Measurements from ENCODE around the gene CDNF.
"Not testable (repeated sequence)": the region's sequence is repeated elsewhere in the genome, so short reads cannot be mapped to it uniquely, and the experiment has no call there.

Gene CDNF

GRCh38 chr10:14837757-14838581 lies at the start of gene CDNF, which contains the start of the genes HSPA14 and MSANTD7:
CDNF (minus strand) TSS chr10:14838037; CDS start chr10:14837946, 91 bp downstream.
HSPA14 (plus strand) TSS chr10:14838306; CDS start chr10:14838403, 97 bp downstream.
MSANTD7 (plus strand) TSS chr10:14838306; CDS start chr10:14842285, 3,979 bp downstream.
- DNase-seq (ENCODE audit: low read depth in 2 of 2), result peak; percentile 98 to 99

DNA sequence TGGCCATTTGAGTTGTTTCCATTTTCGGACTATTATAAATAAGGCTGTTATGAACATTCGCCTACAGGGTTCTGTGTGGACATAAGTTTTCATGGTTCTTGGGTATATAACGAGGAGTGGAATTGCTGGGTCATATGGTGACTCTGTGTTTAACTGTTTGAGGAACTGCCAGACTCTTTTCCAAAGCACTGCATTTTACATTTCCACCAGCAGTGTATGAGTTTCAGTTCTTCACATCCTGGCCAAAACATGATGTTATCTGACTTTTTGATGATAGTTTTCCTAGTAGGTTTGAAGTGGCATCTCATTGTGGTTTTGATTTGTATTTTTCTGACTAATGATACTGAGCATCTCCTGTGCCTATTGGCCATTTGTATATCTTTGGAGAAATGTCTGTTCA lies 46.2 kb upstream of the CDNF start:
- no peak for DNase-seq (ENCODE audit: low read depth in 2 of 2)

GRCh38 chr10:14880229-14880628 lies 42.4 kb upstream of the CDNF start:
- DNase-seq (ENCODE audit: low read depth in 2 of 2), result no peak

GRCh38 chr10:14879928-14880193 lies 42.0 kb upstream of the CDNF start:
- DNase-seq (ENCODE audit: low read depth in 2 of 2), result no peak

GRCh38 chr10:14879124-14879927 lies 41.5 kb upstream of the CDNF start:
- peak; percentile 30 to 35 for DNase-seq (ENCODE audit: low read depth in 2 of 2)

DNA sequence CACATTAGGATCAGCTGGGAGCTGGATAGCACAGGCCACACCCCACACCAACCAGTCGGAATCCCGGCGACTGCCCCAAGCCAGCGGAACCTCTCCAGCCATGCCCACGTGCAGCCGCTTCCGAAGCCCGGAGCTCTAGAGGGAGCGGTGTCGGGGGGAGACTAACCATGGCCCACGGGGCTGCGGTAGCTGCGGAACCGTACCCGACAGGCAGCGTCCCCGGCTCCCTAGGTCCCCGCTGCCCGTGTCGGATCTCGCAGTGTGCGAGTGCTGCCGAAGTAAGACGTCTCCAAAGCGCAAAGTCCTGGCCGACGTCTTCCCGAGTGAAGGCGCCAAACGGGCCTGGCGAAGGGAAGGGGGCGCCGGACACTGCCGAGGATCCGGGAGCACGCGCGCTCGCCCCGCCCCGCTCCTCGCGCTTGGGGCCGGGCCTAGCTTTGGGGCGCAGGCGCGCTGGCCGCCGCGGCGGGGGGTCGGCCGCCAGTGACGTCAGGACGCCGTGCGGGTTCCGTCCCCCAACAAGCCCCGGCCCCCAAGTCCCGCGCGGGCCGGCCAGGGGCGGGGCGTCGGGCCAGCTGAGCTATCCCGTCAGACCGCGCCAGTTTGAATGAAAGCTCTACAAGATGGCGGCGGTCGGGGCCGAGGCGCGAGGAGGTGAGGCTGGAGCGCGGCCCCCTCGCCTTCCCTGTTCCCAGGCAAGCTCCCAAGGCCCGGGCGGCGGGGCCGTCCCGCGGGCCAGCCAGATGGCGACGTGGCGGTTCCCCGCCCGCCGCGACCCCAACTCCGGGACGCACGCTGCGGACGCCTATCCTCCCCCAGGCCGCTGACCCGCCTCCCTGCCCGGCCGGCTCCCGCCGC lies 40.7 kb upstream of the CDNF start, which contains the start of gene SUV39H2:
Gene SUV39H2 (plus strand): TSS at position 601 of the 858 bp plus-strand sequence. CDS start 23 bp downstream, at position 624.
- DNase-seq (ENCODE audit: low read depth in 2 of 2), result peak; percentile 89 to 92

DNA sequence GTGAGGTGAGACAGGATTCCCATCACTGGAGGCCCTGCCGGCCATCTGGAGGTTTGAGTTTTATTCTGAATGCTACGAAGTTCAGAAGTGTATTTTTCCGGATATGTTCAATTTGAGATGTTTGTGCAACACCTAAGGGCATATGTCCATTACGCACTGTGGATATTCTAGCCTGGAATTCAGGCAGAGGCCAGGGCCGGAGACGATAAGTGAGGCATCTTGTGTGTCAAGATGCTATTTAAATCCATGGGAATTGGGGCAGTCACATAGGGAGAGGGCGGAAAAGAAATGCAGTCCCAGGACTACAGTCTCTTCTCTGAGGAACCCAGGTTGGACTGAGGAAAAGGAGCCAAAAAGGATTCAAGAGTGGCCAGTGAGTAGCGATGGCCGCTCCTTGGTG lies 38.9 kb upstream of the CDNF start:
- DNase-seq (ENCODE audit: low read depth in 2 of 2), result no peak

DNA sequence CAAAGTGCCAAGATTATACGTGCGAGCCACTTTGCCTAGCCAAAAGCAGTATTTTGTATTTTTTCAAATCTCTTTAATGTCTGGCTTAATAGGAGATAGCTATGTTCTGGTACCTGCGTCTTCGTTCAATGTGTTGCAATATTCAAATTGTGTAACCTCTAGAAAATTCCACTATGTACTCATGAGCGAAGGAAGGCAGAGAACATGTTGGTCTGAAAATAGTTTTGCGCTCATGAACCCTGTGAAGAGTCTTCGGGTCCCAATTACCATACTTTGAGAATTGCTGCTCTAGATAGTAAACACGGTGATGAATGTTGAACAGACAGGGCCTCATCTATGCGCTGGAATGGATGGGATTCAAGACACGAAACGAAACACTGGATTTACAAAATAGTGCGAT lies 38.1 kb upstream of the CDNF start:
- DNase-seq (ENCODE audit: low read depth in 2 of 2), result no peak

- no peak for DNase-seq (ENCODE audit: low read depth in 2 of 2)
Observed at GRCh38 chr10:14873090-14873760, 35.4 kb upstream of the CDNF start.

DNA sequence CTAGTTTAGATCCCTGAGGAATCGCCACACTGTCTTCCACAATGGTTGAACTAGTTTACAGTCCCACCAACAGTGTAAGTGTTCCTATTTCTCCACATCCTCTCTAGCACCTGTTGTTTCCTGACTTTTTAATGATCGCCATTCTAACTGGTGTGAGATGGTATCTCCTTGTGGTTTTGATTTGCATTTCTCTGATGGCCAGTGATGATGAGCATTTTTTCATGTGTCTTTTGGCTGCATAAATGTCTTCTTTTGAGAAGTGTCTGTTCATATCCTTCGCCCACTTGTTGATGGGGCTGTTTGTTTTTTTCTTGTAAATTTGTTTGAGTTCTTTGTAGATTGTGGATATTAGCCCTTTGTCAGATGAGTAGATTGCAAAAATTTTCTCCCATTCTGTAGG lies 27.0 kb upstream of the CDNF start:
- DNase-seq (ENCODE audit: low read depth in 2 of 2), result not testable (repeated sequence)

- not testable (repeated sequence) for DNase-seq (ENCODE audit: low read depth in 2 of 2)
Observed at GRCh38 chr10:14864466-14864865, 26.6 kb upstream of the CDNF start.

DNA sequence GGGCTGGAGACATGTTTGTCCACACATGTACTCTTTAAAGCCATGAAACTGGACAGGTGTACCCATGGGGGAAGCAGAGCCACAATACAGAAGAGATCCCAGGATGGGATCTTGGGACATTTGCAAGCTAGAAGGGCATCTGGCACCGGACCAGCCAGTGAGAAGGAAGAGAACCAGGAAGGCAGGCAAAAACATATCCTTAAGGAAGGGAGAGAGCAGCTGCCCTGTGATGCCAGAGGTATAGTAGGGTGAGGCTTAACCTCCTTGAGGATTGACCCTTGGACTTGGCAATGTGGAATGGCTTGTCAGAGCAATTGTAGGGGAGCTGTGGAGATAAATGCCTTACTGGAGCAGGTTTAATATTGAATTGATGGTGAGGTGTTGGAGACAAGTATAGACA lies 23.0 kb upstream of the CDNF start:
- DNase-seq (ENCODE audit: low read depth in 2 of 2), result no peak

- DNase-seq (ENCODE audit: low read depth in 2 of 2), result no peak
Observed at GRCh38 chr10:14859775-14860174, 21.9 kb upstream of the CDNF start.

- DNase-seq (ENCODE audit: low read depth in 2 of 2), result no peak
Observed at GRCh38 chr10:14859043-14859442, 21.2 kb upstream of the CDNF start.

DNA sequence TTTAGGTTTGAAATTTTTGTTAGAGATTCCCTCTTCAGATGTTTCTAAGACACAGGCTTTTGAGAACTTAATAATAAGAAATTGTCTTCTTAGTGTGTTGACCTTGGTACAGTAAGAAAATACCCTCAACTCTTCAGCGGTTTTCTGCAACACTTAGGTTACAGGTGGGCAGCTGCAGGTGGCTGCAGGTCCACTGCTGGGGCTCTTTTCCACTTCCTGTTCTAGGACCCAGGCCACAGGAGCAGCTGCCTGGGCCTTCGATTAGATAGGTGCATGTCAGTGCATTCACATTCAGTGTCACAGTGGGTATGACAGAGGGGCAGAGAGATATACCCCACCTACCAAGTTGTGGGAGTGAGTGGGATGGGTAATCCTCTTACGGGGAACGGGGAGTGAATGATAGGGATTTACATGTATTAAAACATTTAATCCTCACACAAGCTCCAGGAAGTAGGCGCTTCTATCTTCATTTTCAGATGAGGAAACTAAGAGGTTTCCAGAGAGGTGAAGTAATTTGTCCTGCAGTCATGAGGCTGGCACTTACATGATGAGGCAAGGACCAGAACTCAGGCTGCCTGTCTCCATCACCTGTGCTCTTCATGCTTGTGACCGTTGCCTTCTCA lies 20.6 kb upstream of the CDNF start:
- DNase-seq (ENCODE audit: low read depth in 2 of 2), result no peak

GRCh38 chr10:14855453-14855852 lies 17.6 kb upstream of the CDNF start:
- no peak for DNase-seq (ENCODE audit: low read depth in 2 of 2)

DNA sequence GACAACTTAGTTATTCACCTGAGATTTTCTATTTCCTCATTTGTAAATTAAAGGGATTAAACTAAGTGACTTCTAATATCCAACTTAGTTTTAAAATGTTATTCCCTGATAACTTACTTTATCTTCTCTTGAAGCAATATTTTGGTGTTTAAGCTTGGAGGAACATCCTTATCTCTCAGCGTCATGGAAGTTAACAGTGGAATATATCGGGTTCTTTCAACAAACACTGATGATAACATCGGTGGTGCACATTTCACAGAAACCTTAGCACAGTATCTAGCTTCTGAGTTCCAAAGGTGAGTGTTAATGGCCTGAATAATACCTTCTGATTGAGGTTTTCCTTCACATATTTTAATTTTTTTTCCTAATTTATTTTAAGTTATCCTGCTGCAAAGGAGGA lies 14.4 kb upstream of the CDNF start:
- DNase-seq (ENCODE audit: low read depth in 2 of 2), result no peak

DNA sequence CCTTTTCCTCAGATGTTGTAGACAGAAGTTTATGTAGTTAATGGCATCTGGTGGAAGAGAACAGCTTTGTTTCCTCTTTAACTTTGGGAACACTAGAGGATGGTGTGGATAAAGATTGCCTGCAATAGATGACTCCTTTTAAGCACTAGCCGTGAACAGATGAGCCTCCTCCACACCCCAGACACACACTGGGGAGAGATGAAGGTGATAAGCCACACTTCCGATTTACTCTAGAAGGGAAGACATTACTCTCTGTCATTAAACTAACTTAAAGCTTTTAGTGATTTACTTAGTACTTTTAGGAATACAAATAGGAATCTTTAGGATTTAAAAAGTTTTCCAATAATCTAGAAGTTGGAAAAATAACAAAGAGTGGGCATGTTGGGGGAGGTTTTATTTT lies 7.1 kb upstream of the CDNF start:
- no peak for DNase-seq (ENCODE audit: low read depth in 2 of 2)

- DNase-seq (ENCODE audit: low read depth in 2 of 2), result no peak
Observed at GRCh38 chr10:14843327-14843988, 5.6 kb upstream of the CDNF start.

DNA sequence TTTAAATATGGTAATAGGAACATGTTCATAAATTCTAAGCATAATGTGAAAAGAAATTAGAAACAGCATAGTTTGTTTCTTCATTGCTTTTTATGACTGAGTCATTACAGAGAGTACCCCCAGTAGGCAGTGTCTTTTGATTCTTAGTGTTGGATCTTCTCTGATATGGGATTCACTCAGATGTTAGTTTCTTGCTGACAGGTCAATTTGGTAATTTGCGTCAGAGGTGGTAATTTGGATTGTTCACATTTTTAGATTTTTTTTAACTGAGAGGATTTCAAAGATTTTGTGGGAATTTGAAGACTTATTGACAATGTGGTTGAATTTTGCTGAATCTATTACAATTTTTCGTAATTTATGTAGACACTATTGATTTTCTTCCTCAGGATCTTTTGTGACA lies 2.3 kb upstream of the CDNF start:
- no peak for DNase-seq (ENCODE audit: low read depth in 2 of 2)

Measured in stimulated activated CD4-positive, alpha-beta T cell treated with anti-CD3 and anti-CD28 coated beads, Interleukin-4, amount 100 ng/mL, for 48 hours (primary cell).